Liver (tissue), 3 donors: ENCODE results near the gene WHRN.

Experiments used
- ATF3 ChIP-seq: IDR thresholded peaks from 2 replicates; pipeline ENCODE4 v1.6.1; 2016; ENCODE audit warnings: antibody characterized with exemption
- CTCF ChIP-seq: fragments of 150-350 bp; IDR thresholded peaks from 2 replicates; pipeline ENCODE4 v1.5.1; 2017; ENCODE audit warnings: improper control_type of control experiment, low read depth, low read length; ENCODE audit not compliant: missing input control
- EGR1 ChIP-seq, 2 donors: IDR thresholded peaks; 2 replicates each; pipeline ENCODE4 v1.6.1; 2016 to 2018; ENCODE audit warnings: antibody characterized with exemption in 2 of 2, low read depth in 2 of 2
- GABPA ChIP-seq, 2 donors: IDR thresholded peaks in 1 of 2; conservative IDR thresholded peaks in 1 of 2; 2 replicates each; pipeline ENCODE4 v1.6.1; 2016; ENCODE audit warnings: antibody characterized with exemption in 2 of 2, mild to moderate bottlenecking in 1 of 2, moderate library complexity in 1 of 2
- JUND ChIP-seq, 2 donors: IDR thresholded peaks; 2 replicates each; pipeline ENCODE4 v1.6.1; 2016; ENCODE audit warnings: antibody characterized with exemption in 2 of 2
- RAD21 ChIP-seq, 2 donors: IDR thresholded peaks; 2 replicates each; pipeline ENCODE4 v1.6.1; 2016; ENCODE audit warnings: antibody characterized with exemption in 2 of 2, mild to moderate bottlenecking in 2 of 2
- SP1 ChIP-seq: IDR thresholded peaks from 2 replicates; pipeline ENCODE4 v1.6.1; 2018; ENCODE audit warnings: antibody characterized with exemption, mild to moderate bottlenecking
- ZBTB33 ChIP-seq: IDR thresholded peaks from 2 replicates; pipeline ENCODE4 v1.6.1; 2016; ENCODE audit warnings: antibody characterized with exemption
- donor health status: healthy.
- donor health status: healthy.

GRCh38 chr9:114456929-114457328 is 48.3 kb downstream of the WHRN start:
- no peak for TF ChIP-seq GABPA (IDR thresholded peaks at IDR 0.05 in 1 of 2, conservative IDR thresholded peaks at IDR 0.05 in 1 of 2)
- TF ChIP-seq CTCF: no peak
- no peak for TF ChIP-seq ZBTB33
- no peak for TF ChIP-seq SP1
- TF ChIP-seq EGR1 (IDR thresholded peaks at IDR 0.05; ENCODE audit: low read depth in 2 of 2): no peak
- TF ChIP-seq ATF3: no peak
- TF ChIP-seq RAD21 (IDR thresholded peaks at IDR 0.05): no peak
- TF ChIP-seq JUND (IDR thresholded peaks at IDR 0.05): no peak
